Activated CD8-positive, alpha-beta memory T cell treated with anti-CD3 and anti-CD28 coated beads for 36 hours (primary cell): ENCODE measurements around the gene NDUFA3. TPM values are rescaled to one million over a fixed set of nuclear protein-coding genes. Genes with fewer than 3 reads are reported as not detected.

ENCODE experiments used
- CTCF ChIA-PET: fragments of 350-600 bp; sonication (Branson Sonifier 250); formaldehyde crosslinking; loops from one replicate; lab custom pipeline; 2021; ENCODE audit warnings: antibody characterized with exemption; lab: Charles Lee
- POLR2A ChIA-PET: fragments of 350-600 bp; sonication (Branson Sonifier 250); formaldehyde crosslinking; loops from one replicate; lab custom pipeline; 2021; ENCODE audit warnings: antibody characterized with exemption; lab: Charles Lee
- total RNA-seq, 2 experiments: library from RNA; stranded (reverse); gene quantifications; one replicate each; pipeline ENCODE4 v1.2.3, GENCODE V29; 2021

NDUFA3 gene
- total RNA-seq, 2 experiments from 2014 or later = 104 to 110 TPM

GRCh38 chr19:54133957-54134590 lies 31.4 kb downstream of the NDUFA3 start:
- ChIA-PET POLR2A (no interaction called here), CTCF (no interaction called here)

GRCh38 chr19:54136086-54136863 lies 33.6 kb downstream of the NDUFA3 start:
- ChIA-PET CTCF (interaction anchor here (0.5 to 1.4 kb wide), 4 partner anchors 23 to 261 kb away, joined by 3 to 7 read pairs (median 4); partner anchors contain the start of gene LENG1), POLR2A (interaction anchor here (0.9 to 3.6 kb wide), 6 partner anchors 14 to 55 kb away, joined by 3 to 15 read pairs (median 5); partner anchors contain the start of genes MBOAT7, NDUFA3, PRPF31 and TFPT)

- POLR2A ChIA-PET = interaction anchor here (0.9 to 3.6 kb wide), 8 partner anchors 14 to 64 kb away, joined by 3 to 15 read pairs (median 5); partner anchors contain the start of genes LENG1, MBOAT7, NDUFA3 and PRPF31
- CTCF ChIA-PET = interaction anchor here (1.0 to 1.4 kb wide), 4 partner anchors 22 to 42 kb away, joined by 3 to 7 read pairs (median 3); partner anchors contain the start of gene LENG1
Measured at GRCh38 chr19:54136864-54137698, 34.4 kb downstream of the NDUFA3 start.

GRCh38 chr19:54137699-54138488 lies 35.2 kb downstream of the NDUFA3 start, which contains the start of gene CNOT3:
TSS of gene CNOT3 (plus strand) at chr19:54137762. CDS start at chr19:54142979, 5,217 bp downstream.
- ChIA-PET POLR2A (interaction anchor here (1.0 to 3.6 kb wide), 8 partner anchors 12 to 63 kb away, joined by 3 to 15 read pairs (median 4); partner anchors contain the start of genes LENG1, MBOAT7, NDUFA3 and PRPF31), CTCF (interaction anchor here (1.2 to 1.4 kb wide), 3 partner anchors 21 to 29 kb away, joined by 3 to 7 read pairs (median 3); partner anchors contain the start of gene LENG1)

- ChIA-PET CTCF (interaction anchor here (0.9 kb wide), 1 partner anchor 127 kb away, joined by 3 read pairs; no protein-coding TSS in a partner anchor), POLR2A (interaction anchor here (0.7 to 3.6 kb wide), 4 partner anchors 11 to 24 kb away, joined by 4 to 15 read pairs (median 4); partner anchors contain the start of genes PRPF31 and TFPT)
Measured at GRCh38 chr19:54138489-54139256, 36.0 kb downstream of the NDUFA3 start.

GRCh38 chr19:54141356-54141755 lies 38.7 kb downstream of the NDUFA3 start:
- ChIA-PET CTCF (interaction anchor here (1.0 kb wide), 1 partner anchor 125 kb away, joined by 3 read pairs; no protein-coding TSS in a partner anchor), POLR2A (no interaction called here)

GRCh38 chr19:54142166-54142780 lies 39.6 kb downstream of the NDUFA3 start:
- CTCF ChIA-PET = interaction anchor here (1.0 kb wide), 1 partner anchor 124 kb away, joined by 3 read pairs; no protein-coding TSS in a partner anchor
- POLR2A ChIA-PET = interaction anchor here (0.6 kb wide), 1 partner anchor 11 kb away, joined by 4 read pairs; no protein-coding TSS in a partner anchor

GRCh38 chr19:54145541-54146158 lies 43.0 kb downstream of the NDUFA3 start:
- ChIA-PET POLR2A (no interaction called here), CTCF (no interaction called here)

- CTCF ChIA-PET = interaction anchor here (0.5 kb wide), 1 partner anchor 427 kb away, joined by 4 read pairs; no protein-coding TSS in a partner anchor
- POLR2A ChIA-PET = no interaction called here
Measured at GRCh38 chr19:54147676-54148075, 45.0 kb downstream of the NDUFA3 start.

- CTCF ChIA-PET = interaction anchor here (0.5 kb wide), 1 partner anchor 428 kb away, joined by 4 read pairs; no protein-coding TSS in a partner anchor
- POLR2A ChIA-PET = no interaction called here
Measured at GRCh38 chr19:54148158-54148557, 45.5 kb downstream of the NDUFA3 start.

- POLR2A ChIA-PET = interaction anchor here (1.6 kb wide), 1 partner anchor 11 kb away, joined by 4 read pairs; no protein-coding TSS in a partner anchor
- CTCF ChIA-PET = no interaction called here
Measured at GRCh38 chr19:54149021-54149812, 46.6 kb downstream of the NDUFA3 start.

- POLR2A ChIA-PET = interaction anchor here (1.5 kb wide), 1 partner anchor 15 kb away, joined by 6 read pairs; no protein-coding TSS in a partner anchor
- CTCF ChIA-PET = no interaction called here
Measured at GRCh38 chr19:54151362-54152035, 48.8 kb downstream of the NDUFA3 start.

- POLR2A ChIA-PET = no interaction called here
- CTCF ChIA-PET = no interaction called here
Measured at GRCh38 chr19:54152267-54152666, 49.6 kb downstream of the NDUFA3 start.

- CTCF ChIA-PET = no interaction called here
- POLR2A ChIA-PET = no interaction called here
Measured at GRCh38 chr19:54152878-54153524, 50.3 kb downstream of the NDUFA3 start.
